ENCODE results near the gene ADAMTSL3. TPM values are rescaled to one million over a fixed set of nuclear protein-coding genes. Genes with fewer than 3 reads are reported as not detected.

Gene ADAMTSL3
- total RNA-seq, 1 donor from 2014 or later, result 0.64 TPM

DNA sequence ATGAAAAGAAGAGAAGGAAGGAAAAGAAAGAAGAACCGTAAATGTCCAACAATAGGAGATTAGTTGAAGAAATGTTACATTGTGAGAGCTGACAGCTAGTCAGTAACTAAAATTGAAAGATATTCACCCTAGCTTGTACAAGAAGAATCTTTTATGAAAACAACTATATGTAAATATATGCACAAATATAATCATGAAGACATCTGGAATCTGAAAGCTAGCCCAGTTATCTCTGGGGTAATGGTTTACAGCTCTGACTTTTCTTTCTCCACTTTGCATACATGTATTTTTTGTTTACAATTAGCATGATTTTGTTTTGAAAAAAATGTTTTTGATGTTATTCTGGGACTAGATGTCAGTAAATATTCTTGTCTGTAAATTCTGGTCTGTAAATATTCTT is 37.1 kb upstream of the ADAMTSL3 start:
- no peaks in the 10 kb centered on the region for H3K9me3 Mint-ChIP-seq (ENCODE audit: unreplicated experiment)
- no peak for DNase-seq (ENCODE audit: low spot score)

GRCh38 chr15:83626171-83626802 is 27.6 kb upstream of the ADAMTSL3 start:
- Mint-ChIP-seq H3K4me3 (ENCODE audit: unreplicated experiment) (no peak overlapping the region), H3K4me1 (ENCODE audit: unreplicated experiment) (no peaks in the 10 kb centered on the region), H3K9me3 (ENCODE audit: unreplicated experiment) (no peaks in the 10 kb centered on the region), H3K36me3 (ENCODE audit: low read depth, unreplicated experiment) (no peaks in the 10 kb centered on the region), H3K27ac (ENCODE audit: unreplicated experiment) (no peak overlapping the region), H3K27me3 (ENCODE audit: unreplicated experiment) (no peaks in the 10 kb centered on the region)
- DNase-seq (ENCODE audit: low spot score), result no peak
- TF ChIP-seq CTCF (IDR thresholded peaks at IDR 0.05; ENCODE audit: unreplicated experiment), result no peak

More for the DNA sequence above, 37.1 kb upstream of the ADAMTSL3 start:
- Mint-ChIP-seq H3K27ac (ENCODE audit: unreplicated experiment) (no peak overlapping the region), H3K4me1 (ENCODE audit: unreplicated experiment) (no peaks in the 10 kb centered on the region), H3K4me3 (ENCODE audit: unreplicated experiment) (no peak overlapping the region), H3K36me3 (ENCODE audit: low read depth, unreplicated experiment) (peaks cover 3% of the 10 kb centered on the region), H3K27me3 (ENCODE audit: unreplicated experiment) (no peaks in the 10 kb centered on the region)
- no peak for TF ChIP-seq CTCF (IDR thresholded peaks at IDR 0.05; ENCODE audit: unreplicated experiment)

GRCh38 chr15:83631534-83631933 is 22.4 kb upstream of the ADAMTSL3 start:
- Mint-ChIP-seq H3K36me3 (ENCODE audit: low read depth, unreplicated experiment) (peaks cover 5% of the 10 kb centered on the region), H3K27me3 (ENCODE audit: unreplicated experiment) (no peaks in the 10 kb centered on the region), H3K4me1 (ENCODE audit: unreplicated experiment) (peaks cover 2% of the 10 kb centered on the region), H3K4me3 (ENCODE audit: unreplicated experiment) (no peak overlapping the region), H3K9me3 (ENCODE audit: unreplicated experiment) (no peaks in the 10 kb centered on the region), H3K27ac (ENCODE audit: unreplicated experiment) (no peak overlapping the region)
- DNase-seq (ENCODE audit: low spot score), result no peak
- no peak for TF ChIP-seq CTCF (IDR thresholded peaks at IDR 0.05; ENCODE audit: unreplicated experiment)

DNA sequence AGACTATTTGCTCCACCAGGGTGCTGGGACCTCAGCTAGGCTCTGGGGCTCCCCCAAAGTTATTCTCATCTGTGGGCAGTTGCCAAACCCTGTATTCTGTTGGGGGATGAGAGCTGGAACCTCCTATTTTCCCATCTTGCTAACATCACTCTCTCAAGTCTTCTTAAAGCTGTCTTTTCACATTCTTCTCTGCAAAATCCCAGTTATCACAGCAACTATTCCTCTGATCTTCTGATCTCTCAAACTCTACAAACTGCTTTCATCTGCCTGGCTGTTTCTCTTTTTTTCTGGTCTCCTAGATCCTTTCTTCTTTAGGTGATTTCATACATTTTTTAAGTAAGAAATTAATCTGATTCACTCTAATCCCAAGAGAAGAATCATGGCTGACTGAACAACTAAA is 10.7 kb upstream of the ADAMTSL3 start:
- Mint-ChIP-seq H3K4me3 (ENCODE audit: unreplicated experiment) (no peak overlapping the region), H3K27ac (ENCODE audit: unreplicated experiment) (no peak overlapping the region), H3K36me3 (ENCODE audit: low read depth, unreplicated experiment) (peaks cover 4% of the 10 kb centered on the region), H3K27me3 (ENCODE audit: unreplicated experiment) (no peaks in the 10 kb centered on the region), H3K9me3 (ENCODE audit: unreplicated experiment) (no peaks in the 10 kb centered on the region), H3K4me1 (ENCODE audit: unreplicated experiment) (no peaks in the 10 kb centered on the region)
- no peak for DNase-seq (ENCODE audit: low spot score)
- no peak for TF ChIP-seq CTCF (IDR thresholded peaks at IDR 0.05; ENCODE audit: unreplicated experiment)

DNA sequence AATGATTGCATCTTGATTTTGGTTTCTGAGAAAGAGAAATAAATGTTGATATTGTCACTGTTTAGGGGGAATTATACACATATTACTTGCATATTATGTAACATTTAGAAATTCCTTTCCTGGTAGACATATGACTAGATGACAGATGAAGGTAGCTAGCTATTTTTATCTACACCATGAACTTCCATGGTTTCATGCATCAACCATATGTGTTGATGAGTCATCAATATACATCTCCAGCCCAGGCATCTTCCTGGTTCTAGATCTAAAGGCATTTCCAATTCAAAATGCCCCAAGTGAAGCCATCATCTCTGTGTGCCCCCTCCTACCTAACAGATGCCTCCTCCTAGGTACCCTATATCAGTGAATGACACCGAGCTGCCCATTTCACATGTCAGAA is 9.5 kb upstream of the ADAMTSL3 start:
- Mint-ChIP-seq H3K27me3 (ENCODE audit: unreplicated experiment) (no peaks in the 10 kb centered on the region), H3K27ac (ENCODE audit: unreplicated experiment) (no peak overlapping the region), H3K9me3 (ENCODE audit: unreplicated experiment) (no peaks in the 10 kb centered on the region), H3K4me1 (ENCODE audit: unreplicated experiment) (no peaks in the 10 kb centered on the region), H3K36me3 (ENCODE audit: low read depth, unreplicated experiment) (no peaks in the 10 kb centered on the region), H3K4me3 (ENCODE audit: unreplicated experiment) (no peak overlapping the region)
- no peak for DNase-seq (ENCODE audit: low spot score)
- no peak for TF ChIP-seq CTCF (IDR thresholded peaks at IDR 0.05; ENCODE audit: unreplicated experiment)
